Stomach (tissue), 9 donors: ENCODE data around the gene LNPK. TPM values are rescaled to one million over a fixed set of nuclear protein-coding genes. Genes with fewer than 3 reads are reported as not detected.

Source experiments
- DNase-seq, 2 donors: peaks; one replicate each; pipeline versions ENCODE4 v3.0.0 to v3.0.0-alpha.2; 2013 to 2019
- H3K27ac ChIP-seq, 5 donors: fragments of 200-600 bp in 4 of 5; sonication (generic) in 4 of 5; one replicate each; pipeline ENCODE4 v1.5.1; 2013 to 2019; ENCODE audit warnings: mild to moderate bottlenecking in 1 of 5, moderate library complexity in 1 of 5
- H3K27me3 ChIP-seq, 3 donors: fragments of 200-600 bp; sonication (generic); one replicate each; pipeline ENCODE4 v1.5.1; 2017 to 2019; ENCODE audit warnings: mixed run types in 1 of 3
- H3K36me3 ChIP-seq, 4 donors: fragments of 200-600 bp; sonication (generic); 1 replicate in 3 of 4; 2 replicates in 1 of 4; pipeline ENCODE4 v1.5.1; 2016 to 2019
- H3K4me1 ChIP-seq, 4 donors: fragments of 200-600 bp; sonication (generic); one replicate each; pipeline ENCODE4 v1.5.1; 2016 to 2019
- H3K4me3 ChIP-seq, 4 donors: fragments of 200-600 bp; sonication (generic) in 3 of 4; one replicate each; pipeline ENCODE4 v1.5.1; 2016 to 2019; ENCODE audit warnings: mild to moderate bottlenecking in 1 of 4
- H3K9me3 ChIP-seq, 4 donors: fragments of 200-600 bp; sonication (generic); one replicate each; pipeline ENCODE4 v1.5.1; 2016 to 2019
- EP300 ChIP-seq: sonication (generic); formaldehyde crosslinking; IDR thresholded peaks from one replicate; pipeline ENCODE4 v1.6.1; 2017; ENCODE audit warnings: antibody characterized with exemption
- POLR2A ChIP-seq, 4 donors: fragments of 450-650 bp; IDR thresholded peaks; one replicate each; pipeline ENCODE4 v1.6.1; 2016; ENCODE audit warnings: antibody characterized with exemption in 4 of 4, control low read depth in 2 of 4, mild to moderate bottlenecking in 1 of 4, moderate library complexity in 1 of 4
- POLR2AphosphoS5 ChIP-seq, 3 donors: sonication (generic); formaldehyde crosslinking; IDR thresholded peaks; one replicate each; pipeline ENCODE4 v1.6.1; 2016; ENCODE audit warnings: antibody characterized with exemption in 3 of 3
- WGBS, 5 donors: extraction: QIAGEN DNeasy Blood & Tissue Kit in 3 of 5; methylation state at CpG; one replicate each; pipeline versions ENCODE4 v1.1.5 to v1.1.7; 2013 to 2018; 5-methylcytosine and 5-hydroxymethylcytosine counted together
- intact Hi-C: fragments of 100-400 bp; cut with DNase I; formaldehyde crosslinking; loops from one replicate; pipeline ENCODE4 v1.15.1; 2023; ENCODE audit warnings: low total_unique reads
- polyA plus RNA-seq, 3 donors: library from polyadenylated mRNA; stranded (reverse); fragments of 200-250 nt; gene quantifications; one replicate each; pipeline ENCODE4 v1.2.3, GENCODE V29; 2013
- total RNA-seq, 5 donors: library from RNA; depleted of rRNA; stranded (reverse); fragments of >200 nt; gene quantifications; one replicate each; pipeline versions ENCODE4 v1.1.0 to v1.2.3, GENCODE V29; 2014 to 2016
- TF ChIP-seq, protein P1 (sequence below), 7 experiments: fragments of 450-650 bp in 4 of 7; fragments of 200-600 bp in 3 of 7; sonication (generic) in 3 of 7; IDR thresholded peaks; one replicate each; pipeline ENCODE4 v1.5.1; 2016 to 2019; ENCODE audit warnings: antibody characterized with exemption in 7 of 7, control low read depth in 2 of 7, mild to moderate bottlenecking in 1 of 7
- donor health status: healthy with polysubstance abuse.
- donor health status: Bipolar disorder and iron deficiency.
- donor health status: healthy.

The LNPK gene
- total and polyA plus RNA-seq, 8 donors, result 1.8 to 29.0 (median 8.0) TPM

GRCh38 chr2:176003958-176004357 is 1.9 kb upstream of the LNPK start:
- peak in 1 of 2 donors; percentile 5 for DNase-seq
- Histone ChIP-seq H3K4me1 (peaks cover 10 to 34% (median 21%) of the 10 kb centered on the region in 4 donors), H3K4me3 (no peak overlapping the region), H3K9me3 (no peaks in the 10 kb centered on the region), H3K36me3 (no peaks in the 10 kb centered on the region), H3K27ac (no peak overlapping the region), H3K27me3 (no peaks in the 10 kb centered on the region)
- 28 to 72% (median 53%) methylated on average over 5 of the region's 5 CpGs for WGBS, 5 donors
- no peak for TF ChIP-seq EP300
- TF ChIP-seq POLR2A (IDR thresholded peaks at IDR 0.05), result no peak
- TF ChIP-seq, protein P1, sequence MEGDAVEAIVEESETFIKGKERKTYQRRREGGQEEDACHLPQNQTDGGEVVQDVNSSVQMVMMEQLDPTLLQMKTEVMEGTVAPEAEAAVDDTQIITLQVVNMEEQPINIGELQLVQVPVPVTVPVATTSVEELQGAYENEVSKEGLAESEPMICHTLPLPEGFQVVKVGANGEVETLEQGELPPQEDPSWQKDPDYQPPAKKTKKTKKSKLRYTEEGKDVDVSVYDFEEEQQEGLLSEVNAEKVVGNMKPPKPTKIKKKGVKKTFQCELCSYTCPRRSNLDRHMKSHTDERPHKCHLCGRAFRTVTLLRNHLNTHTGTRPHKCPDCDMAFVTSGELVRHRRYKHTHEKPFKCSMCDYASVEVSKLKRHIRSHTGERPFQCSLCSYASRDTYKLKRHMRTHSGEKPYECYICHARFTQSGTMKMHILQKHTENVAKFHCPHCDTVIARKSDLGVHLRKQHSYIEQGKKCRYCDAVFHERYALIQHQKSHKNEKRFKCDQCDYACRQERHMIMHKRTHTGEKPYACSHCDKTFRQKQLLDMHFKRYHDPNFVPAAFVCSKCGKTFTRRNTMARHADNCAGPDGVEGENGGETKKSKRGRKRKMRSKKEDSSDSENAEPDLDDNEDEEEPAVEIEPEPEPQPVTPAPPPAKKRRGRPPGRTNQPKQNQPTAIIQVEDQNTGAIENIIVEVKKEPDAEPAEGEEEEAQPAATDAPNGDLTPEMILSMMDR (IDR thresholded peaks at IDR 0.05), result no peak
- no peak for TF ChIP-seq POLR2AphosphoS5 (IDR thresholded peaks at IDR 0.05)
- intact Hi-C loops, result no loop called here

- Histone ChIP-seq H3K4me1 (peaks cover 10 to 34% (median 21%) of the 10 kb centered on the region in 4 donors), H3K4me3 (peak overlapping the region; percentile 63 to 85 (median 83)), H3K27ac (peak overlapping the region; percentile 80 to 92 (median 88)), H3K27me3 (no peaks in the 10 kb centered on the region), H3K9me3 (no peaks in the 10 kb centered on the region), H3K36me3 (no peaks in the 10 kb centered on the region)
- WGBS, 5 donors, result 16 to 21% (median 17%) methylated on average over 14 of the region's 14 CpGs
- TF ChIP-seq EP300 (no peak), POLR2A (IDR thresholded peaks at IDR 0.05) (no peak), POLR2AphosphoS5 (IDR thresholded peaks at IDR 0.05) (no peak)
- TF ChIP-seq, protein P1 (IDR thresholded peaks at IDR 0.05), result no peak
- DNase-seq, result peak in 1 of 2 donors; percentile 62
- intact Hi-C loops, result no loop called here
Measured at GRCh38 chr2:176002688-176003210, 682 bp upstream of the LNPK start.

DNA sequence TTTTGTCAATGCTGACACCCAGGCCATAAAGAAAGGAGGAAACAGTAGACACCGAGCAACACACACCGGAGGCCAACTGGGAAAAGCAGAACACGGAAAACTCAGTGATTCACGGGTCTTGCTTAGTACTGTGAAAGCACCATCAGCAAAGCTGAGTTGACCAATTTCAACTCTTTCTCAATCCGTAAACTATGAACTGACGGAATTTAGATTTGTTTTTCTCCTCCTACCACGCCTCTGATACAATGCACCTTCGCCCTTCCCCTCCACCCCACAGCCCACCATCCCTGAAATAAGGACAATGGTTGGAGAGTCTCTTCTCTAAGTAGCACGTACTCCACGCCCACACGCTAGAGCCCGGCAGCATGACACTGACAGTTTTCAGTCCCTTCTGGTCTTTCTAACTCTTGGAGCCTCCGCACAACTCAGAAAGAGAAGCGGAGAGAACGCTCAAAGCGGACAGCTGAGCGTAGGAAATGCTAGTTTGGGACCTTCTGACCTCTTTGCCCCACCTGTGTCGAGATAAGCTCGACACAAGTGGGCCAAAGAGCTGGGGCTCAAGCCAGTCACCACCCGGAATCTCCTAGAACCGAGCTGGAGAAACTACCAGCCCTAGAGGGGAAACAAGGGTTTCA is 669 bp downstream of the LNPK start:
- no peaks in the 10 kb centered on the region for H3K9me3 ChIP-seq
- H3K27ac ChIP-seq, result peak overlapping the region; percentile 80 to 92 (median 88)
- no peaks in the 10 kb centered on the region for H3K36me3 ChIP-seq
- WGBS, 5 donors, result 0 to 1% (median 0%) methylated on average over 20 to 21 of the region's 21 CpGs
- H3K27me3 ChIP-seq, result no peaks in the 10 kb centered on the region
- H3K4me1 ChIP-seq, result peaks cover 10 to 34% (median 21%) of the 10 kb centered on the region in 4 donors
- H3K4me3 ChIP-seq, result peak overlapping the region; percentile 63 to 85 (median 83)
- TF ChIP-seq POLR2AphosphoS5 (IDR thresholded peaks at IDR 0.05), result no peak
- TF ChIP-seq, protein P1 (IDR thresholded peaks at IDR 0.05), result no peak
- intact Hi-C loops, result no loop called here
- DNase-seq, result peak; percentile 29 to 77

DNA sequence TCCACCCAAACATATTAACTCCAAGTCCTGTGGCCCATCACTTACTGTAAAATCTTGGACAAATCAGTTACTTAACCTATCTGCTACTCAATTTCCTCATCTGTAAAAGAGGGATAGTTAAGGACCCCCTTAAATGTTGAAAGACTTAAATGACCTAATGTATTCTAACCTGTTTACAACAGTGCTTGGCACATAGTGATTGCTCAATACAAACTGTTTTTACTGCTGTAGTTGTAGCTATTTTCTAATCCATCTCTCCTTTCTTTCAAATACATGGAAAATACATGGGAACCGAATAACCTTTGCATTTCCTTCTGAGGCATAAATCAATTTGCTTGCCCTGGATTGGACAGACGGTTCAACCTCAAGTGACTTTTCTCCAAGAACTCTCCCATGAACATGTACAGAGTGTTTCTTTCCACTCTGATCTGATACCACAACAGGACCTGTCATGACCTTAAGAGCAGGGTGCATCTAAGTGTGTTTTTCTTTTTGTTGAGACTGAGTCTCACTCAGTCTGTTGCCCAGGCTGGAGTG is 2.7 kb downstream of the LNPK start:
- no peak overlapping the region for H3K4me3 ChIP-seq
- 85 to 89% (median 87%) methylated on average over 2 of the region's 2 CpGs for WGBS, 5 donors
- H3K9me3 ChIP-seq, result no peaks in the 10 kb centered on the region
- intact Hi-C loops, result no loop called here
- TF ChIP-seq, protein P1 (IDR thresholded peaks at IDR 0.05), result no peak
- no peak for TF ChIP-seq EP300
- TF ChIP-seq POLR2AphosphoS5 (IDR thresholded peaks at IDR 0.05), result no peak
- TF ChIP-seq POLR2A (IDR thresholded peaks at IDR 0.05), result no peak
- no peaks in the 10 kb centered on the region for H3K36me3 ChIP-seq
- H3K4me1 ChIP-seq, result peaks cover 10 to 34% (median 21%) of the 10 kb centered on the region in 4 donors
- no peaks in the 10 kb centered on the region for H3K27me3 ChIP-seq
- DNase-seq, result no peak
- H3K27ac ChIP-seq, result no peak overlapping the region
